Activated naive CD4-positive, alpha-beta T cell treated with anti-CD3 and anti-CD28 coated beads, Interleukin-2, amount 10 ng/mL, durations not matched to agents 7 days and 5 days (primary cell): Measurements from ENCODE around the gene MARCHF9.

Source experiments
- CTCF ChIA-PET: fragments of 350-600 bp; sonication (Branson Sonifier 250); formaldehyde crosslinking; loops from one replicate; lab custom pipeline; 2021; ENCODE audit warnings: antibody characterized with exemption; lab: Charles Lee
- DNase-seq: peaks from one replicate; pipeline ENCODE4 v3.0.0-alpha.2; 2020
- H3K27ac Mint-ChIP-seq: one replicate; pipeline ENCODE4 v1.8.0; 2021; ENCODE audit warnings: mild to moderate bottlenecking, moderate library complexity, mixed read lengths
- H3K27me3 Mint-ChIP-seq: one replicate; pipeline ENCODE4 v1.8.0; 2021; ENCODE audit warnings: mild to moderate bottlenecking, mixed read lengths
- H3K36me3 Mint-ChIP-seq: one replicate; pipeline ENCODE4 v1.8.0; 2021; ENCODE audit warnings: mixed read lengths
- H3K4me1 Mint-ChIP-seq: one replicate; pipeline ENCODE4 v1.8.0; 2021; ENCODE audit warnings: mixed read lengths
- H3K4me3 Mint-ChIP-seq: one replicate; pipeline ENCODE4 v1.8.0; 2021; ENCODE audit warnings: mild to moderate bottlenecking, moderate library complexity, mixed read lengths
- H3K9me3 Mint-ChIP-seq: one replicate; pipeline ENCODE4 v1.8.0; 2021; ENCODE audit warnings: mixed read lengths

MARCHF9 gene

DNA sequence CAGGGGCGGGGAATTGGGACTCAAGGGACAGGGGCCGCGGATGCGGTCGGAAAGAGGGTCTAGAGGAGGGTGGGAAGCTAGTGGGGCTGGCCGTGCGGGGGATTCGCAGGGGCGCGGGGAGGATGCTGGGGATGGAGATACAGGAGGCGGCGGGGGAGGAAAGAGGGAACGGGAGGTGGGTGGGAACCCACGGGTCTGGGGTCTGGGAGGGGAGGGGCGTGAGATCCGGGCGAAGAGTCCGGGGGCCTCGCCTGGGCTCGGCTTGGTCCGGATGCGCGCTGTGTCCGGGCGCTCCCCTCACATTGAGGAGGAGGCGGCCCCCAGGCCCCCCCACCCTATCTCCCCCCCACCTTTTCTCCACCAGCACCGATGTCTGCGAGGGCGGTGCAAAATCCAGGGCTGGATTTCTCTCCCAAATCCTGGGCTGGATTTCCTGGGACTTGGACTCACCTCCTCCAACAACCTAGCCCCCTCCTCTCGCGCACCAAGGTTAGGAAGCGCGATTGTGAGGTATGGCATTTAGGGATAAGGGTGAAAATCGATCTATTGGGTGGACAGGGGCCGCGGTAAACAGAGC lies 16.2 kb upstream of the MARCHF9 start, which contains the start of gene AGAP2:
Gene AGAP2, minus strand, starts transcription at position 82 of the 577 bp plus-strand sequence. CDS start 496 bp downstream, outside the sequence.
- no peak for DNase-seq
- H3K4me1 Mint-ChIP-seq: peaks cover 38% of the 10 kb centered on the region
- H3K27me3 Mint-ChIP-seq: no peaks in the 10 kb centered on the region
- no peaks in the 10 kb centered on the region for H3K9me3 Mint-ChIP-seq
- peak within 1 kb of the TSS; percentile 80 for H3K4me3 Mint-ChIP-seq
- H3K36me3 Mint-ChIP-seq: peaks cover 31% of the 10 kb centered on the region
- CTCF ChIA-PET: no interaction called here
- no peak within 1 kb of the TSS for H3K27ac Mint-ChIP-seq

DNA sequence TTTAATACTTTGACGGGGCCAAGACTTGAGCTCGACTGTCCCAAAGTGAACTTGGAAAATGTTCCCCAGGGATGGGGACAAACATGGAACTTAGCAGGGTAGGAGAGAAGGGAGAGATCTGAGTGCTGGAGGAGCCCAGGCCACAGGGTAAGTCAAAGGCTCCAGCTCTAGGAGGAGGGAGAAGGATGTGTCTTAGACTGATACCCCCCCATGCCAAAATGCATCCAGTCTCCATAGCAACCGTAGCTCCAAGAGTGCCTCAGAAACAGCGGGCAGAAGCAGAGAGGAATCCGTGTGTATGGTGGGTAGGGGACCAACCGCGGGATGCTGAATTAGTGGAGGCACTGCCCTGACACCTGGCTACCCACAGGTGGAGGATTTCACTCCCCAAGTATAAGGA lies 15.5 kb upstream of the MARCHF9 start:
- CTCF ChIA-PET: no interaction called here
- Mint-ChIP-seq H3K9me3 (no peaks in the 10 kb centered on the region), H3K36me3 (peaks cover 27% of the 10 kb centered on the region), H3K27ac (no peak overlapping the region), H3K4me1 (peaks cover 45% of the 10 kb centered on the region), H3K27me3 (no peaks in the 10 kb centered on the region), H3K4me3 (peak overlapping the region; percentile 80)
- no peak for DNase-seq

DNA sequence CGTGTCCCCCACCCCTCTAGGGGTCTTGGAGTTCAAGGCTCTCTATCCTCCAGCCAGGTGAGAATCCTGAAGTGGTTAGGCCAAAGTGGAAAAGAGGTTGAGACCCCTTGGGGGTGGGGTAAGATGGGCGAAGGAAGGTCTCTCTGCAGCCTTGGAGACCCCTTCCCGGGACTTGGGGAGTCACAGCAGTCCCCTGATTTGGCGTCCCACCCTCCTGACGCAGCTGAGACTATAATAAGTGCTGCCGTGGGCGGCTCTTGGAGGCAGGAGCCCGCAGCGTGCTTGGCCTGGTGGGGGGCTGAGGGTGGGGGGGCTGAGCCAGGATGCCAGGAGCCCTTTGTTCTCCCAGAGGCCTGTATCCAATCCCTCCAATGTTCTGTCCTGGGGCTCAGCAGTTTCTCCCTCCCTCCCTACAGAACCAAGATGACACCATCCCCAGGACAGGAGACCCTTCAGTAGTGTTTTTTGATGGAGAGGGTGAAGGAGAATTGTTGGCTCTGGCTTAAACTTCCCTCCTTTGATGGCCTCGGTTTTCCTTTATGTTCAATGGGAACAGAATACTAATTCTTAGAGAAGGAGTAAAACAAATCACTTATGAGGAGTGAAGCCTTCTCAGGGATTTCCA lies 14.9 kb upstream of the MARCHF9 start:
- Mint-ChIP-seq H3K4me3 (peak overlapping the region; percentile 80), H3K36me3 (peaks cover 24% of the 10 kb centered on the region), H3K27me3 (no peaks in the 10 kb centered on the region), H3K9me3 (no peaks in the 10 kb centered on the region), H3K4me1 (peaks cover 51% of the 10 kb centered on the region), H3K27ac (no peak overlapping the region)
- CTCF ChIA-PET: interaction anchor here (1.1 to 1.9 kb wide), 2 partner anchors 47 to 113 kb away, joined by 5 to 6 read pairs; no protein-coding TSS in a partner anchor
- no peak for DNase-seq

- peaks cover 59% of the 10 kb centered on the region for H3K4me1 Mint-ChIP-seq
- H3K4me3 Mint-ChIP-seq: peak overlapping the region; percentile 80
- H3K36me3 Mint-ChIP-seq: peaks cover 24% of the 10 kb centered on the region
- peak overlapping the region; percentile 82 for H3K27ac Mint-ChIP-seq
- no peaks in the 10 kb centered on the region for H3K9me3 Mint-ChIP-seq
- peak; percentile 93 for DNase-seq
- CTCF ChIA-PET: interaction anchor here (0.9 to 2.5 kb wide), 13 partner anchors 8 to 159 kb away, joined by 3 to 12 read pairs (median 5); partner anchors contain the start of genes B4GALNT1 and OS9
- no peaks in the 10 kb centered on the region for H3K27me3 Mint-ChIP-seq
These were observed 14.1 kb upstream of the MARCHF9 start for GRCh38 chr12:57740656-57741412.

- Mint-ChIP-seq H3K4me1 (peaks cover 64% of the 10 kb centered on the region), H3K4me3 (peak overlapping the region; percentile 80), H3K27me3 (no peaks in the 10 kb centered on the region), H3K27ac (peak overlapping the region; percentile 82), H3K9me3 (no peaks in the 10 kb centered on the region), H3K36me3 (peaks cover 25% of the 10 kb centered on the region)
- DNase-seq: no peak
- CTCF ChIA-PET: interaction anchor here (0.9 to 2.5 kb wide), 14 partner anchors 9 to 283 kb away, joined by 3 to 12 read pairs (median 4); partner anchors contain the start of genes B4GALNT1 and OS9
These were observed 13.5 kb upstream of the MARCHF9 start for GRCh38 chr12:57741413-57741789.

- Mint-ChIP-seq H3K27ac (peak overlapping the region; percentile 82), H3K27me3 (no peaks in the 10 kb centered on the region), H3K36me3 (peaks cover 25% of the 10 kb centered on the region), H3K4me3 (peak overlapping the region; percentile 80), H3K9me3 (no peaks in the 10 kb centered on the region), H3K4me1 (peaks cover 62% of the 10 kb centered on the region)
- peak; percentile 92 for DNase-seq
- CTCF ChIA-PET: interaction anchor here (0.9 to 2.5 kb wide), 13 partner anchors 8 to 283 kb away, joined by 3 to 12 read pairs (median 5); partner anchors contain the start of genes B4GALNT1 and OS9
These were observed 12.8 kb upstream of the MARCHF9 start for GRCh38 chr12:57741844-57742738.

GRCh38 chr12:57743769-57744168 lies 11.1 kb upstream of the MARCHF9 start:
- H3K27me3 Mint-ChIP-seq: no peaks in the 10 kb centered on the region
- peak overlapping the region; percentile 87 for H3K4me3 Mint-ChIP-seq
- H3K9me3 Mint-ChIP-seq: no peaks in the 10 kb centered on the region
- peak overlapping the region; percentile 93 for H3K27ac Mint-ChIP-seq
- CTCF ChIA-PET: interaction anchor here (1.3 kb wide), 1 partner anchor 21 kb away, joined by 3 read pairs; no protein-coding TSS in a partner anchor
- peaks cover 66% of the 10 kb centered on the region for H3K4me1 Mint-ChIP-seq
- no peak for DNase-seq
- H3K36me3 Mint-ChIP-seq: peaks cover 38% of the 10 kb centered on the region

DNA sequence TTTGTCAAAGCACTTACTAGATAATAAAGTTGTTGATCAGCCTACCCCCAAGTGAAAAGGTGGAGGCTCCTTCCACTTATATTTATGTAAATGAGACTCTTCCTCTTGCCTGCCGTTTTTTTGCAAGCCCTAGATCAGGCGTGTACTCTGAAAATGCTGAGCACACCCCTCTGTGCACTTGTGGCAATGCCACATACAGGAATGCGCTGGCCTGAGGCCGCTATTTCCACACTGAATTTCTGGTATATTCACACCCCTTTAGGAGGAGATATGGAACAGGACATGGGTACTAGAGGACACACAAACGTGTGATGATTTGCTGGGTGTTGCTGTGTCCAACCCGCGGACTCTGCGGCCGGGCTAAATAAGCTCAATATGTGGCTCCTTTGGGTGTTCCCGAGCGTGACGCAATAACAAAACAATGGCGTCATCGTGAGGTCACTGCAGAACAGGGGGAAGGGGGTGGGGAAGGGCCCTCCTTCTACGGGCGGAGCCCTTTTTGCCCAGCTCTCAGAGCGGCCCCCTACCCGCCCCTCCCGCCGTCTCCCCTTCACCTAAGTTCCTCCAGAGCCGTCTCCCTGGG lies 10.6 kb upstream of the MARCHF9 start:
- peak; percentile 83 for DNase-seq
- CTCF ChIA-PET: interaction anchor here (0.8 to 2.0 kb wide), 3 partner anchors 12 to 50 kb away, joined by 3 to 6 read pairs (median 3); partner anchors contain the start of gene OS9
- peak overlapping the region; percentile 93 for H3K27ac Mint-ChIP-seq
- H3K4me1 Mint-ChIP-seq: peaks cover 61% of the 10 kb centered on the region
- H3K9me3 Mint-ChIP-seq: no peaks in the 10 kb centered on the region
- peak overlapping the region; percentile 87 for H3K4me3 Mint-ChIP-seq
- H3K27me3 Mint-ChIP-seq: no peaks in the 10 kb centered on the region
- peaks cover 37% of the 10 kb centered on the region for H3K36me3 Mint-ChIP-seq

- Mint-ChIP-seq H3K36me3 (peaks cover 35% of the 10 kb centered on the region), H3K27ac (peak within 1 kb of the TSS; percentile 93), H3K4me3 (peak within 1 kb of the TSS; percentile 87), H3K9me3 (no peaks in the 10 kb centered on the region), H3K4me1 (peaks cover 55% of the 10 kb centered on the region), H3K27me3 (no peaks in the 10 kb centered on the region)
- peak; percentile 98 for DNase-seq
- CTCF ChIA-PET: interaction anchor here (0.8 to 2.0 kb wide), 3 partner anchors 11 to 50 kb away, joined by 3 to 6 read pairs (median 3); partner anchors contain the start of gene OS9
These were observed 10.0 kb upstream of the MARCHF9 start, which contains the start of gene TSPAN31 for GRCh38 chr12:57744777-57745484. TSS of gene TSPAN31 (plus strand) at chr12:57745039. CDS start at chr12:57745155, 116 bp downstream.

GRCh38 chr12:57745485-57745881 lies 9.4 kb upstream of the MARCHF9 start:
- Mint-ChIP-seq H3K27me3 (no peaks in the 10 kb centered on the region), H3K27ac (peak overlapping the region; percentile 93), H3K9me3 (no peaks in the 10 kb centered on the region), H3K36me3 (peaks cover 38% of the 10 kb centered on the region), H3K4me1 (peaks cover 57% of the 10 kb centered on the region), H3K4me3 (peak overlapping the region; percentile 87)
- no peak for DNase-seq
- CTCF ChIA-PET: interaction anchor here (2.0 kb wide), 1 partner anchor 11 kb away, joined by 6 read pairs; no protein-coding TSS in a partner anchor

DNA sequence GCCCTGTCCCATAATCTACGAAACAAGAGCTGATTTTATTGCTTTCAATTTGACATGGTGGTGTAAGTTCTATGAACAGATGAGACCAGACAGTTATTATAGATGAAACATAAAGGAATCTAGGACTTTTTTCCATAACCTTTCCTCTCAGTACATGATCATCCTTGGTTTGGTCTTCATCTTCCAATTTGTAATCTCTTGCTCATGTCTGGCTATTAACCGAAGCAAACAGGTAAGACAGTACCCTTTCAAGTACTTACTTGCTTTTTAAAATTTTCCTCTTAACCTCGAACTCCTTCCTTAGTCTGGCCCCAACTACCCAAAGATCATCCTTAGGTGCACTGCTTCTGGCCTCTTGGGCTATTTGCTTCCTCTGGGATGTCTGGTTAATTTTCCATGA lies 8.9 kb upstream of the MARCHF9 start:
- peaks cover 57% of the 10 kb centered on the region for H3K4me1 Mint-ChIP-seq
- no peaks in the 10 kb centered on the region for H3K9me3 Mint-ChIP-seq
- peak overlapping the region; percentile 87 for H3K4me3 Mint-ChIP-seq
- H3K36me3 Mint-ChIP-seq: peaks cover 43% of the 10 kb centered on the region
- CTCF ChIA-PET: interaction anchor here (2.0 kb wide), 1 partner anchor 10 kb away, joined by 6 read pairs; no protein-coding TSS in a partner anchor
- no peaks in the 10 kb centered on the region for H3K27me3 Mint-ChIP-seq
- peak overlapping the region; percentile 93 for H3K27ac Mint-ChIP-seq
- no peak for DNase-seq

DNA sequence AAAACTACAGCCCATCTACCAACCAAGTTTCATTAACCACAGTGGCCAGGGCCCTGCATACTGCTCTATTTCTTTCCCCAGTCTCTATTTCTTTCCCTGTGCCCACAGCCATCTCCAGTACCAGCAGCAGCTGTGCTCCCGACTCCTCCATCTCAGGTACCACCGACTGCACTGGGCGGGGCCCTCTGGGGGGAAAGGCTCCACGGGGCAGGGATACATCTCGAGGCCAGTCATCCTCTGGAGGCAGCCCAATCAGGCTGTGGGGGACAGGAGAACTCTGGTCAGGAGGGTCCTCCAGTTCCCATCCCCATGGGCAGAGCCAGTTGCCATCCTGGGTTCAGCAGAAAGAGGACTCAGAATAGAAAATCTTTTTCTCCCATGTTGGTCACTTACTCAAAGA lies 5.8 kb upstream of the MARCHF9 start:
- Mint-ChIP-seq H3K36me3 (peaks cover 52% of the 10 kb centered on the region), H3K9me3 (no peaks in the 10 kb centered on the region), H3K27me3 (no peaks in the 10 kb centered on the region), H3K4me3 (no peak overlapping the region), H3K4me1 (peaks cover 69% of the 10 kb centered on the region), H3K27ac (no peak overlapping the region)
- CTCF ChIA-PET: no interaction called here
- no peak for DNase-seq
